Hair follicle dermal papilla cell (primary cell): ENCODE data around the gene VSNL1. TPM values are rescaled to one million over a fixed set of nuclear protein-coding genes. Genes with fewer than 3 reads are reported as not detected.

Experiments
- total RNA-seq: library from RNA; depleted of rRNA; stranded (reverse); fragments of >200 nt; gene quantifications from 2 replicates; pipeline ENCODE4 v1.2.3, GENCODE V29; 2012

The VSNL1 gene
- 0.16 TPM in 1 of 2 replicates, not detected in the other for total RNA-seq

GRCh38 chr2:17540093-17540812, at the start of gene VSNL1:
Gene VSNL1, plus strand, starts transcription at chr2:17540696. Its CDS starts 51,379 bp downstream, at chr2:17592075.

GRCh38 chr2:17518212-17519154, 22.0 kb upstream of the VSNL1 start, which contains the start of gene RAD51AP2:
Gene RAD51AP2, minus strand, starts transcription at chr2:17518440. Its CDS starts 25 bp downstream, at chr2:17518415.

Other genes starting within 250 kb of the VSNL1 start
- gene RAD51AP2, start 22.3 kb upstream of the VSNL1 start, total RNA-seq: not detected in 2 replicates
- gene SMC6, start 213.1 kb downstream of the VSNL1 start, total RNA-seq: 17.6 and 19.1 TPM in 2 replicates
- gene GEN1, start 213.4 kb downstream of the VSNL1 start, total RNA-seq: 9.4 and 14.1 TPM in 2 replicates